ENCODE data around the gene TCERG1L. TPM values are rescaled to one million over a fixed set of nuclear protein-coding genes. Genes with fewer than 3 reads are reported as not detected.

The TCERG1L gene
- total and polyA plus RNA-seq, 9 of the 15 experiments (the other 6 are each of a cell fraction or from before 2014, with no cell fraction given), result not detected

GRCh38 chr10:131240691-131241090 lies 70.8 kb downstream of the TCERG1L start:
- Histone ChIP-seq H3K4me3 (no peak overlapping the region), H3K9ac (ENCODE audit: insufficient read depth in 1 of 2, low read depth in 2 of 2, low read length in 2 of 2) (no peak overlapping the region), H3K9me3 (replicated peaks; ENCODE audit: control insufficient read depth, insufficient read depth, low read depth, low read length) (no peaks in the 10 kb centered on the region), H3K27ac (ENCODE audit: extremely low read depth, low read depth, low read length) (no peak overlapping the region), H3K27me3 (ENCODE audit: control insufficient read depth in 2 of 2, insufficient read depth in 2 of 2, low read length in 2 of 2) (peaks cover 0 to 26% of the 10 kb centered on the region in 2 experiments; a peak in 2 of 5 replicates), H2AFZ (ENCODE audit: low read depth, low read length) (no peak overlapping the region), H3K4me1 (replicated peaks in 1 of 2; ENCODE audit: control insufficient read depth in 2 of 2, insufficient read depth in 2 of 2, low read length in 2 of 2) (no peaks in the 10 kb centered on the region), H3K79me2 (ENCODE audit: control insufficient read depth, insufficient read depth, low read length) (no peaks in the 10 kb centered on the region), H4K20me1 (replicated peaks; ENCODE audit: control insufficient read depth, insufficient read depth, low read length) (no peaks in the 10 kb centered on the region), H3K4me2 (ENCODE audit: insufficient read depth, low read length) (no peak overlapping the region), H3K9me1 (ENCODE audit: control insufficient read depth, insufficient read depth, low read length) (no peaks in the 10 kb centered on the region), H3K36me3 (ENCODE audit: control insufficient read depth, insufficient read depth, low read length) (no peaks in the 10 kb centered on the region)
- intact Hi-C loops (cut with micrococcal nuclease) (no loop called here), in situ Hi-C loops (cut with MboI) (no loop called here)
- no peak for TF ChIP-seq ZFPM2 (CRISPR knock-in tag; IDR thresholded peaks at IDR 0.05)
- TF ChIP-seq FUS (optimal IDR thresholded peaks at IDR 0.05; ENCODE audit: low read depth, low read length), result no peak
- TF ChIP-seq AFF1 (IDR thresholded peaks at IDR 0.05; ENCODE audit: low read depth in 1 of 2, partially characterized antibody in 2 of 2), result no peak
- TF ChIP-seq RBM22 (IDR thresholded peaks at IDR 0.05; ENCODE audit: low read depth, low read length, poor library complexity, severe bottlenecking), result no peak
- no peak for TF ChIP-seq ZBTB9 (CRISPR knock-in tag; IDR thresholded peaks at IDR 0.05)
- no peak for TF ChIP-seq HCFC1 (IDR thresholded peaks at IDR 0.05; ENCODE audit: low read depth, low read length)
- CTCF ChIA-PET (ENCODE audit: low intra/inter-chr PET ratio), result no interaction called here
- WGBS (ENCODE audit: insufficient coverage, low coverage, missing lambda C conversion rate), result 0% methylated on average over 9 of the region's 16 CpGs
- FAIRE-seq, result no peak
- no peak for DNase-seq (ENCODE audit: extremely low read depth in 1 of 4, low spot score in 3 of 4)
- POLR2A ChIA-PET, result no interaction called here
- no TSS peak for BruUV-seq (replicated peaks)
- no peak for ATAC-seq
